HepG2 (cell line): ENCODE results near the gene ZNF800.

Experiments used
- CTCF ChIP-seq: sonication (generic); formaldehyde crosslinking; IDR thresholded peaks from 2 replicates; pipeline ENCODE4 v1.5.0; 2020; ENCODE audit warnings: mild to moderate bottlenecking, missing genetic modification reagents, moderate library complexity
- EZH2 ChIP-seq: conservative IDR thresholded peaks from 2 replicates; pipeline ENCODE4 v1.6.1; 2012; ENCODE audit warnings: mild to moderate bottlenecking, low read depth, low read length, moderate library complexity
- IKZF5 ChIP-seq: IDR thresholded peaks from 2 replicates; pipeline ENCODE4 v1.6.1; 2018; ENCODE audit warnings: missing genetic modification reagents, mild to moderate bottlenecking, missing compliant biosample characterization
- MXI1 ChIP-seq: IDR thresholded peaks from 3 replicates; pipeline ENCODE4 v1.6.1; 2012; ENCODE audit warnings: low read depth, low read length, inconsistent platforms, borderline replicate concordance
- NCOA1 ChIP-seq: sonication (generic); formaldehyde crosslinking; IDR thresholded peaks from 2 replicates; pipeline ENCODE4 v1.9.0; 2021; ENCODE audit warnings: missing genetic modification reagents
- TBL1XR1 ChIP-seq: fragments of 150-350 bp; IDR thresholded peaks from 2 replicates; pipeline ENCODE4 v1.6.1; 2014; ENCODE audit warnings: borderline replicate concordance, low read length; ENCODE audit not compliant: partially characterized antibody
- TMF1 ChIP-seq: sonication (generic); formaldehyde crosslinking; IDR thresholded peaks from 2 replicates; pipeline ENCODE4 v1.8.1; 2022; ENCODE audit warnings: low read depth, missing genetic modification reagents
- U2AF2 ChIP-seq: fragments of 200-400 bp; formaldehyde crosslinking; IDR thresholded peaks from 2 replicates; pipeline ENCODE4 v1.6.1; 2017; ENCODE audit warnings: low read depth, mild to moderate bottlenecking, low read length
- ZC3H13 ChIP-seq: sonication (generic); formaldehyde crosslinking; IDR thresholded peaks from 2 replicates; pipeline ENCODE4 v1.8.1; 2023; ENCODE audit warnings: mild to moderate bottlenecking, missing genetic modification reagents, moderate library complexity
- ZNF138 ChIP-seq: sonication (generic); formaldehyde crosslinking; IDR thresholded peaks from 2 replicates; pipeline ENCODE4 v1.5.0; 2020; ENCODE audit warnings: mild to moderate bottlenecking, low read depth, missing genetic modification reagents
- TF ChIP-seq, protein P1 (sequence below): sonication (generic); formaldehyde crosslinking; IDR thresholded peaks from 2 replicates; pipeline ENCODE4 v1.4.0; 2020; ENCODE audit warnings: missing genetic modification reagents
- TF ChIP-seq, protein P2 (sequence below): sonication (generic); formaldehyde crosslinking; IDR thresholded peaks from 2 replicates; pipeline ENCODE4 v1.9.0; 2021; ENCODE audit warnings: missing genetic modification reagents, borderline replicate concordance
- TF ChIP-seq, protein P3 (sequence below): sonication (generic); formaldehyde crosslinking; IDR thresholded peaks from 2 replicates; pipeline ENCODE4 v1.8.1; 2023; ENCODE audit warnings: missing genetic modification reagents, inconsistent platforms, borderline replicate concordance

DNA sequence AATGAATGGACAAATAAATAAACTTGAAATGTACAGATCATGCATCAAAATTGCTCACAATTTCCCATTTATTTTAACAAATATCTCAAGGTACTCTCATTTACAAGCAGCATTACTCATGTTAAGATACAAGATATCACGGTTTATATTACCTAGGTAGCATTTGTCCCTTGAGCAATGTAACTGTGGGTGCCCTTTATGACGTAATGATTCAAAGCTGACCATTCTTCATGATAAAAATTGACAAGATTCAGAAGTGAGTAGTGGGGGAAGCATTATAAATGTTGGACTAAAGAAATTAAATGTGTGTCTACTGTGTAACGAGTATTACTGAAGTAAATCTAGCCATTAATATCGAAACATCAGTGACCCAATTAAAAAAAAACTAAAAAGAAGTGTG is 71.5 kb downstream of the ZNF800 start:
- TF ChIP-seq, protein P1, sequence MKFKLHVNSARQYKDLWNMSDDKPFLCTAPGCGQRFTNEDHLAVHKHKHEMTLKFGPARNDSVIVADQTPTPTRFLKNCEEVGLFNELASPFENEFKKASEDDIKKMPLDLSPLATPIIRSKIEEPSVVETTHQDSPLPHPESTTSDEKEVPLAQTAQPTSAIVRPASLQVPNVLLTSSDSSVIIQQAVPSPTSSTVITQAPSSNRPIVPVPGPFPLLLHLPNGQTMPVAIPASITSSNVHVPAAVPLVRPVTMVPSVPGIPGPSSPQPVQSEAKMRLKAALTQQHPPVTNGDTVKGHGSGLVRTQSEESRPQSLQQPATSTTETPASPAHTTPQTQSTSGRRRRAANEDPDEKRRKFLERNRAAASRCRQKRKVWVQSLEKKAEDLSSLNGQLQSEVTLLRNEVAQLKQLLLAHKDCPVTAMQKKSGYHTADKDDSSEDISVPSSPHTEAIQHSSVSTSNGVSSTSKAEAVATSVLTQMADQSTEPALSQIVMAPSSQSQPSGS (CRISPR knock-in tag), result no peak
- TF ChIP-seq EZH2, result no peak
- TF ChIP-seq CTCF (CRISPR knock-in tag), result no peak
- TF ChIP-seq TMF1 (CRISPR knock-in tag), result no peak
- TF ChIP-seq NCOA1 (CRISPR knock-in tag), result no peak
- no peak for TF ChIP-seq ZNF138 (CRISPR knock-in tag)
- TF ChIP-seq, protein P2, sequence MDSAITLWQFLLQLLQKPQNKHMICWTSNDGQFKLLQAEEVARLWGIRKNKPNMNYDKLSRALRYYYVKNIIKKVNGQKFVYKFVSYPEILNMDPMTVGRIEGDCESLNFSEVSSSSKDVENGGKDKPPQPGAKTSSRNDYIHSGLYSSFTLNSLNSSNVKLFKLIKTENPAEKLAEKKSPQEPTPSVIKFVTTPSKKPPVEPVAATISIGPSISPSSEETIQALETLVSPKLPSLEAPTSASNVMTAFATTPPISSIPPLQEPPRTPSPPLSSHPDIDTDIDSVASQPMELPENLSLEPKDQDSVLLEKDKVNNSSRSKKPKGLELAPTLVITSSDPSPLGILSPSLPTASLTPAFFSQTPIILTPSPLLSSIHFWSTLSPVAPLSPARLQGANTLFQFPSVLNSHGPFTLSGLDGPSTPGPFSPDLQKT, result no peak
- no peak for TF ChIP-seq MXI1
- no peak for TF ChIP-seq IKZF5 (CRISPR knock-in tag)
- no peak for TF ChIP-seq U2AF2
- TF ChIP-seq TBL1XR1, result no peak
- TF ChIP-seq ZC3H13 (CRISPR knock-in tag), result no peak
- TF ChIP-seq, protein P3, sequence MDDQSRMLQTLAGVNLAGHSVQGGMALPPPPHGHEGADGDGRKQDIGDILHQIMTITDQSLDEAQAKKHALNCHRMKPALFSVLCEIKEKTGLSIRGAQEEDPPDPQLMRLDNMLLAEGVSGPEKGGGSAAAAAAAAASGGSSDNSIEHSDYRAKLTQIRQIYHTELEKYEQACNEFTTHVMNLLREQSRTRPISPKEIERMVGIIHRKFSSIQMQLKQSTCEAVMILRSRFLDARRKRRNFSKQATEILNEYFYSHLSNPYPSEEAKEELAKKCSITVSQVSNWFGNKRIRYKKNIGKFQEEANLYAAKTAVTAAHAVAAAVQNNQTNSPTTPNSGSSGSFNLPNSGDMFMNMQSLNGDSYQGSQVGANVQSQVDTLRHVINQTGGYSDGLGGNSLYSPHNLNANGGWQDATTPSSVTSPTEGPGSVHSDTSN (CRISPR knock-in tag), result no peak
